T-helper 1 cell treated with Interleukin-12 subunit alpha and Interleukin-12 subunit beta and Interleukin-4 antibody, amounts not matched to agents 30 ng/mL and 1 ng/mL, for 36 hours (primary cell): ENCODE data around the gene ZFX. TPM values are rescaled to one million over a fixed set of nuclear protein-coding genes. Genes with fewer than 3 reads are reported as not detected.

Experiments used
- total RNA-seq: library from RNA; stranded (reverse); gene quantifications from 2 replicates; pipeline ENCODE4 v1.2.3, GENCODE V29; 2022

The ZFX gene
- total RNA-seq, 1 donor from 2014 or later, result 55.2 TPM

Other genes starting within 250 kb of the ZFX start
- gene APOO, start 241.8 kb upstream of the ZFX start, total RNA-seq, result 19.2 and 19.8 TPM in 2 replicates
- not detected in 2 replicates for gene CXorf58, start 241.7 kb upstream of the ZFX start, total RNA-seq
- 9.5 and 10.3 TPM in 2 replicates for gene KLHL15, start 122.5 kb upstream of the ZFX start, total RNA-seq
- 180 and 183 TPM in 2 replicates for gene EIF2S3, start 94.8 kb upstream of the ZFX start, total RNA-seq
- not detected in 2 replicates for gene SUPT20HL2, start 164.3 kb downstream of the ZFX start, total RNA-seq
- gene SUPT20HL1, start 210.9 kb downstream of the ZFX start, total RNA-seq, result not detected in 2 replicates